Activated CD8-positive, alpha-beta memory T cell treated with anti-CD3 and anti-CD28 coated beads, Interleukin-2, amount 50 U/mL, for 24 hours (primary cell): ENCODE results near the gene GOT2.
"Not testable (repeated sequence)": the region's sequence is repeated elsewhere in the genome, so short reads cannot be mapped to it uniquely, and the experiment has no call there.

Experiments
- DNase-seq: peaks from one replicate; pipeline ENCODE4 v3.0.0-alpha.2; 2020; ENCODE audit errors: extremely low read depth

The GOT2 gene

GRCh38 chr16:58733671-58734458 lies at the start of gene GOT2:
GOT2 (minus strand) TSS chr16:58734316; CDS start chr16:58734228, 88 bp downstream.
- DNase-seq: peak; percentile 45

DNA sequence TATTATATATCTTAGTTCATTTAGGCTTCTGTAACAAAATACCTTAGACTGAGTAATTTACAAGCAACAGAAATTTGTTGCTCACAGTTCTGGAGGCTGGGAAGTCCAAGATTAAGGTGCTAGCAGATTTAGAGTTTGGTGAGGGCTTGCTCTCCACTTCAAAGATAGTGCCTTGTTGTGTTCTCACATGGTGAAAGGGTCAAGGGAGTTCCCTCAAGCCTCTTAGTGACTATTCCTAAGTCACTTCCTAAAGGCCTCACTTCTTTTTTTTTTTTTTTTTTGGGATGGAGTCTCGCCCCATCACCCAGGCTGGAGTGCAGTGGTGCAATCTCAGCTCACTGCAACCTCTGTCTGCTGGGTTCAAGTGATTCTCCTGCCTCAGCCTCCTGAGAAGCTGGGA lies 45.2 kb upstream of the GOT2 start:
- DNase-seq: not testable (repeated sequence)

- no peak for DNase-seq
Observed at GRCh38 chr16:58773870-58774269, 39.8 kb upstream of the GOT2 start.

- no peak for DNase-seq
Observed at GRCh38 chr16:58768145-58768544, 34.0 kb upstream of the GOT2 start.

DNA sequence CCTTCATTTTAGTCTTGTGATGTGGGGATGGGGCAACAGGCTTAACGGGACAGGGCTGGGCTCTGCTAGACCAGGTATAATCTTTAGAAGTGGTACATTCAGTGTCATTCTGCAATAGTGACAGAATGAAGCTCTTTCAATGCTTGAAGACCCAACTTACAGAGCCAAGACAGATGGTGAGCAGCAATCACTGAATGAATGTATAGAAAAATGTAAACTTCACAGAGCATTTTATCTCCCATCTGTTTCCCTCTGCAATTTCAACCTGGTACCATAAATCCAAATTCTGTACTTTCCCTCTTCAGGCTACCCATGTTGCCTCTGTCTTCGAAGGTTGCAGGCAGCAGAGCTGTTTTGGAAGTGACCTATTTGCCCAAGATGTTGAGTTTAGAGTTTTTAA lies 33.5 kb upstream of the GOT2 start:
- DNase-seq: no peak

DNA sequence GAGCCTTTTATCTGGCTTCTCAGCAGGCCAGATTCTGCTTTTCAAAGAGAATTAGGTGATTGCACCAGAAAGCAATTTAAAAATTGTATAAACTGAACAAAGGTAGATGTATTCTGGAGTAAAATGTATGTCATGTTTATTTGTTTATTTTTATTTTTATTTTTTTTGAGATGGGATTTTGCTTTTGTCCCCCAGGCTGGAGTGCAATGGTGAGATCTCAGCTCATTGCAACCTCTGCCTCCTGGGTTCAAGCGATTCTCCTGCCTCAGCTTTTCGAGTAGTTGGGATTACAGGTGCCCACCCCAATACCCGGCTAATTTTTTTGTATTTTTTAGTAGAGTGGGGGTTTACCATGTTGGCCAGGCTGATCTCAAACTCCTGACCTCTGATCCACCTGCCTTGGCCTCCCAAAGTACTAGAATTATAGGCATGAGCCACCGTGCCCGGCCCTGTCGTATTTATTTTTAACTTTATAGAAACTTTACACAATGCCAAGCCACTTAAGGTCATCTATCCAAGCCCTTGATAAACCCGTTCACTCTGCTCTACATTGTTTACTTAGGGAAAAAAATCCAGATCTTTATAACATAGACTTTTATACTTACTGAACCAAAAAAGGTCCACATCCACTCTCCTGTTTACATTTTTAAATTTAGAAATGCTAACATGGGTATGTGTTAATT lies 22.7 kb upstream of the GOT2 start:
- no peak for DNase-seq

DNA sequence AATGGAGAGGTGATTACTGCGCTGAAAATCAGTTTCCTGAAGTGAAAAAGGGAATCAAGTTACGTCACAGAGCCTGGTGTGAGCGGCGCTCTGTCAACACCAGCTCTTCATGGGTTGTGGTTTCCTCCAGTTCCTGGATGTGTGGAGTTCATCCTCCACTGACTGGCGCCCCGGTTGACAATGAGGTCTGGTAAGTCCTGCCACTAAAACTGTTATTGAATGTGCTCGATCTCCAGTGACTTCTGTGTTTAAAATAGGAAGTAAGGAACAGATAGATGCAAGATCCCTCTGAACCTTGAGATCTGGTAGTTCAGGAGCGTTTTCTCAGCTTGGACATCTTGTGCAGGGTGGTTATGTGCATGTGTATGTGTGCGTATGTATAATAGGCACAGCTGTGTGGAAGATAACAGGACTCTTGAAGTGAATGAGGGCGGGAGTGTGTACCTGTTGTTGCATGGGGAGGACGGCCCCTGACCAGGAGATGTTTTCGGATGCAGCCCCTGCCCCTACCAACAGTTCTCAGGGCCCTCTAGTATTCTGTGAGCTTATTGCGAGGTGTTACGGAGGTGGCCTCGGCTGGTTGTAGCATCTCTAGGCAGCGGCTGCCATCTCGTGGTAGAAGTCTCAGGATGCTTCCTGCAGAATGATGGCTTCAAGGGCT lies 22.0 kb upstream of the GOT2 start:
- peak; percentile 51 for DNase-seq

DNA sequence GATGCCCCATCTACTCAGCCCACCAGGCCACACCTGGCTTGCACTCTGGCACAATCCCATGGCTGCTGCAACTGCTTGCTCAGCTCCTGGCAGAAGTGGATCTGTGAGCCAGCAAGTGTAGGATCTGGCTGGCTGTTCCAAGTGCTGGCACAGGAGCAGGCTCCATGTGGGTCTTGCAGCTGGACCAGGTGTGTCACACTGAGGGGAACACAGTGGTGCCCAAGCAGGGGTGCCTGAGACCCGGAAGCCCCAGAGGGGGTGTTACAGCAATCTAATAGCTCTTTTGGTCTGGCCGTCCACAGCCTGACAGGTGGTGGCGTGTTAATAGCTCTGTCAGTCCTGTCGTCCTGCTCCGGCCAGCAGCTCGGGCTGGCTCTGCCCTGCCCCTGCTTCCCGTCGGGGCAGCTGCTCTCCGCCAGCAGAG lies 19.6 kb upstream of the GOT2 start:
- DNase-seq: no peak

GRCh38 chr16:58744497-58744896 lies 10.4 kb upstream of the GOT2 start:
- DNase-seq: no peak

DNA sequence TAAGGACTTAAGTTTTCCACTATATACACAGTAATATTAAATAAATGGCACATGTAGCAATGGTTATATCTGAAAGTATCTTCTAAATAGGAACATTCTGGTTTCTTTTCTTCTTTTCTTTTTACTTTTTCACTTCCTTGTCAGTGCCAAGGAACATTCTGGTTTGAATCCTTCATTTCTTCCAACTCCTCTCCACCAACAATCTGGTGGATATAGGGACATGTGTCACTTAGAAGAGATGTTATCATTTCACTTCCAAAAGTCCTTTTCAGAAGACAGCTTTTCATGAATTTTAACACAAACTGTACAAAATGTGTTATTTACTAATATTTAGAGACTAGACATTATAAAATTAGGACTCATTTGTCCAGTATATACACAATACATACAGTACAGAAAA lies 7.9 kb upstream of the GOT2 start:
- no peak for DNase-seq

DNA sequence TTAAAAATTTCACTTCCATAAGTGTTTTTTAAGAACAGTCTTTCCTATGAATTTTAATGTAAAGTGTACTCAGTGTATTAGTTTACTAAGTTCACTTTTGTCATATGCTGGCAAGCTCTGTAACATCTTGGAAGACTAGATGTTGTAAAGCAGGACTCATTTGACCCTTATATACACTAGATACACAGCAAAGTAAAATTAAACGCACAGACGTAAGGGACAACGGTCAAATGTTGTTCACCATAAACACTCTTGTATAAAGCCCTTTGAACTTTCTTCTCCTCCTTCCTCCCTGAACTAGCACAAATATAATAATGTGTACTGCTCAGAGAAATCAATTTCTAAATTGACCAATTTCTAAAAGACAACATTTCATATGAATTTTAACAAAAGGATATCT lies 7.0 kb upstream of the GOT2 start:
- no peak for DNase-seq

DNA sequence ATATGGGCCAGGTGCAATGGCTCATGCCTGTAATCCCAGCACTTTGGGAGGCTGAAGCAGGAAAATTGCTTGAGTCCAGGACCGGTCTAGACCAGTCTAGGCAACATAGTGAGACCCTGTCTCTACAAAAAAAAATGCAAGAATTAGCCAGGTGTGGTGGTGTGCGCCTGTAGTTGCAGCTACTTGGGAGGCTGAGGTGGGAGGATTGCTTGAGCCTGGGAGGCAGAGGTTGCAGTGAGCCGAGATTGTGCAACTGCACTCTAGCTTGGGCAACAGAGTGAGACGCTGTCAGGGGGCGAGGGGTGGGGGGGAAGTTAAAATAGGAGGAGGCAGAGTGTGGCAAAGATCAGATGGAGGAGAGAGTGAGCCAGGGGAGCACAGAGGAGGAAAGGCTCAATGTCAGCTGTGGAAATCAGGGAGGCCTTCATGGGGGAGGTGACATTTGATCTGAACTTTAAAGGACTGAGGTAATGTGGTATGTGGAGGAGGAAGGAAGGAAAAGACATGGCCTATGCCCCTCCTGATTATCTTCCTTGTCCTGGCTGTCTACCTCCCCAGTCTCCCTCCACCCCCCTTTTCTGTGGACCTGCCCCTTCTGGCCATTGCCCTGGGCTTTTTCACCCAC lies 4.7 kb upstream of the GOT2 start:
- no peak for DNase-seq

DNA sequence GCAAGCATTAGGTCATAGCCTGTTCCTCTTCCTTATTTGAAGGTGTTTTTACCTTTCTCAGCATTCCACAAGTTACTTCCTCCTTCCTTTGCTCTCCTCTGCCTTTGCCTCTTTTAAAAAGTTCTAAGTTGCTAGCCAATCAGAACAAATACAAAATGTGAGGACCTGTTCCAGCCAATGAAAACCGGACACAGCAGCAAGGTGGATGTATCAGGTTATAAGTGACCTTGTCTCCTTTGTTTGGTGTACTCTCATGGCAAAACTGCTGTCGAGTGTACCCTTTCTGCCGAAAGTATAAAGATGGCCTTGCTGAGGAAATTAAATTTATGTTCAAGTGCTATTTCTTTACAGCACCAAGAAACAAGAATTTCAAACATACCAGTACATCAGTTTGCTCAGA lies 2.2 kb upstream of the GOT2 start:
- DNase-seq: not testable (repeated sequence)

DNA sequence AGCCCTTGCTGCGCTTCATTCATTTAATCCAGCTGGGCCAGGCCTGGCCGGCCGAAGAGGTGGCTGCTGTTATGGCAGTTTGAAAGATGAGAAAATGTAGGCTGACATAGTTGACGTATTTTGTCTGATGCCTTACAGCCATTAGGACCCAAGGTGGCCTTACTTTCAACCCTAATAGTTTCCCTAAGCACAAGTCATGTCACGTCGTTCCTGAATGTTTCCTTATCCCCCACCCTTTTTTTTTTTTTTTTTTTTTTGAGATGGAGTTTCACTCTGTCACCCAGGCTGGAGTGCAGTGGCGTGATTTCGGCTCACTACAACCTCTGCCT lies 307 bp upstream of the GOT2 start:
- DNase-seq: no peak

DNA sequence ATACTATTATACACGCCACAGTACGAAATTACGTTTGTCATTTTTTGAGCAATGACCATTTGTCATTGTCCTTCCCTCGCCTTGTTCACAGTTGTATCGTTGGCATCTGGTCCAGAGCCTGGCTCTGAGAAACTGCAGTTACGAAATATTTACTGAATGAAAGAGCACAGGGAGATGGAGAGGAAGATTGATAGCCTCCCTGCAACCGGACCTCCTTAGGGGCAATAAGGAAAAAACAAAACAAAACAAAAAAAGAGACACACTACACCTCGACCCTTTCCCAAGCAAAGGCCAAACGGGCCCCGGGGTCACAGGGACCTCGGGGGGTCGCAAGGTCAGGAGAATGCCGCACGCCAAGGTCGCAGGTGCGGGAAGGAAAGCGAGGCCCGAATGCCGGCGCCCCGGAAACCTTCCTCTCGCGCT lies 857 bp downstream of the GOT2 start:
- DNase-seq: no peak

- DNase-seq: no peak
Observed at GRCh38 chr16:58732545-58733247, 1.4 kb downstream of the GOT2 start.

DNA sequence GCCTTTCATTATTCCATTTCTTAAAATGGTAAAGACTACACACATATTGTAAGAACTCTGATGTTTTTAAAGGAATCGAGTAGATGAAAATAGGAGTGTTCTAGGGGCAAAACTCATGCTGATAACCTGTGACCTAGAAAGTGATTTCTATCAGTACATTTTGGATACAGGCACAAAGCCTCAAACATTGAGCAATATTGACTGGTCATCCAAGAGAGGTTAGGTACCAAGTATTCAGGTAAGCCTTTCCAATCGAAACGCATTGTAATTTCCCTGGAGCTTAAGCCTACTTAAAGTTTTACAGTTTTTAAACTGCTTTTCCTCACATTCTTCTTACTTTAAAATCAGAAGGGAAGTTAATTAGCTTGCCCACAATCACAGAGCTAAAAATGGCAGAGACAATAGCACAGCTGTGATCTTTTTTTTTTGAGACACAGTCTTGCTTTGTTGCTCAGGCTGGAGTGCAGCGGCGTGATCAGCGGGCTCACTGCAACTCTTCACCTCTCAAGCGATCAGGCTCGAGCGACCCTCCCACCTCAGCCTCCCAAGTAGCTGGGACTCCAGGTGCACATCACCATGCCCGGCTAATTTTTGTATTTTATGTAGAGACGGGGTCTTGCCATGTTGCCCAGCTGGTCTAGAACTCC lies 3.3 kb downstream of the GOT2 start:
- DNase-seq: no peak

- no peak for DNase-seq
Observed at GRCh38 chr16:58727796-58728568, 6.1 kb downstream of the GOT2 start.

DNA sequence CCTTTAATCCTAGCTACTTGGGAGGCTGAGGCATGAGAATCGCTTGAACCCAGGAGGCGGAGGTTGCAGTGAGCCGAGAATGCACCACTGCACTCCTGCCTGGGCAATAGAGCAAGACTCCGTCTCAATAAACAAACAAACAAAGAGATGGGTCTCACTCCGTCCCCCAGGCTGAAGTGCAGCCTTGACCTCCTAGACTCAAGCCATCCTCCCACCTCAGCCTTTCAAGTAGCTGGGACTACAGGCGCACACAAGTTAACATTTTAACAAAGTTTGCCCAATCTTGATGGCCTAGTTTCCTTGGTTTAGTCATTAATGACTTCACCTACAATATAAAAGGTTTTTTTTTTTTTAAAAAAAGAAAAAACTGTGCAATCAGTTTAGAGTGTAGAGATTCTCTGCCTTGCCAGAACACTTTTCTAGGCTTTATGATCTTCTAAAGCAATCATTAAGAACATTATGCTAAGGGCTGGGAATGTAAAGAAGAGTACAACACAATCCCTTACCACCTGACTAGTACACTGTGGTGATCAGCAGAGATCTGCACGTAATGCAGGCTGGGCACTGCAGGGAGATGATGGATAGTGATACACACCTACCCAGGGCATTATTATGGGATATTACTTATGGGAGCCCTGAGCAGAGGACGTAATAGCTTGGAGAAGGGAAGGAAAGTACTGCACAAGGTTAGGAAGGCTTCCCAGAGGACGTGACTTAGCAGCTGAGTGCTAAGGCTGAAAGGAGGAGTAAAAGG lies 6.9 kb downstream of the GOT2 start:
- DNase-seq: no peak

DNA sequence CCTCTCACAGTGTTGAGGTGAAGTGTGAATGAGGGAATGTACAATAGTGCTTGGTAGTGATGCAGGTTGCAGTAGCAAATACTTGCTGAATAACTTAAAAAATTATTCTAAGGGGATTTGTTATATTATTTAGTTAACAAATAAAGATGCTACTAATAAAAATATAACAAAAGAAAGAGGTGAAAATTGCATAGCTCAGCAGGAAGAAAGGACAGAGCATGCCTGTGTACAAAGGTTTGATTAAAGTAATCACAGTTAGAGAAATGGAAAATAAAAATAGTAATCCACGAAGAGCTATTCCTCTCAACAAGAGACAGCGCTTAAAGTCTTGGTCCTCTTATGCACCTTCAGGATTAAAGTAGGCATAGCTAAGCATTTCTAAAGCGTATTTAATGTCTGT lies 11.0 kb downstream of the GOT2 start:
- DNase-seq: no peak
